ENCODE data around the gene LAMTOR3.

Gene LAMTOR3

GRCh38 chr4:99853999-99854398, 40.2 kb downstream of the LAMTOR3 start:
- no peak for FAIRE-seq
- no peak for TF ChIP-seq PAX5 (IDR thresholded peaks at IDR 0.05; ENCODE audit: insufficient read depth, low read length, severe bottlenecking)
- TF ChIP-seq POLR2AphosphoS5 (IDR thresholded peaks at IDR 0.05; ENCODE audit: low read depth, low read length): no peak
- TF ChIP-seq POLR2A (IDR thresholded peaks at IDR 0.05; ENCODE audit: low read depth, low read length): no peak
- DNase-seq (ENCODE audit: insufficient read length, low spot score): no peak

GRCh38 chr4:99853190-99853589, 41.0 kb downstream of the LAMTOR3 start:
- no peak for FAIRE-seq
- no peak for TF ChIP-seq POLR2A (IDR thresholded peaks at IDR 0.05; ENCODE audit: low read depth, low read length)
- TF ChIP-seq POU2F2 (IDR thresholded peaks at IDR 0.05; ENCODE audit: low read depth, low read length): no peak
- TF ChIP-seq POLR2AphosphoS5 (IDR thresholded peaks at IDR 0.05; ENCODE audit: low read depth, low read length): no peak
- TF ChIP-seq SPI1 (IDR thresholded peaks at IDR 0.05; ENCODE audit: low read depth, low read length): no peak
- TF ChIP-seq TAF1 (IDR thresholded peaks at IDR 0.05; ENCODE audit: low read depth, low read length): no peak
- TF ChIP-seq PAX5 (IDR thresholded peaks at IDR 0.05; ENCODE audit: insufficient read depth, low read length, severe bottlenecking): no peak

GRCh38 chr4:99852199-99852749, 42.0 kb downstream of the LAMTOR3 start:
- DNase-seq (ENCODE audit: insufficient read length, low spot score) (no peak), FAIRE-seq (peak; percentile 48)
- no peak; the same call in 1 of the 2 replicates for TF ChIP-seq POLR2AphosphoS5 (IDR thresholded peaks at IDR 0.05; ENCODE audit: low read depth, low read length)
- peak; percentile 47; the same call in 1 of the 2 replicates for TF ChIP-seq POU2F2 (IDR thresholded peaks at IDR 0.05; ENCODE audit: low read depth, low read length)

More at GRCh38 chr4:99853190-99853589, 41.0 kb downstream of the LAMTOR3 start:
- DNase-seq (ENCODE audit: insufficient read length, low spot score): no peak

GRCh38 chr4:99848591-99849001, 45.6 kb downstream of the LAMTOR3 start:
- DNase-seq (ENCODE audit: insufficient read length, low spot score): no peak
- peak; percentile 92 for FAIRE-seq
- 0 out of 2 replicates have a peak, but pooled peaks have one; percentile 20 for TF ChIP-seq POU2F2 (IDR thresholded peaks at IDR 0.05; ENCODE audit: low read depth, low read length)
- TF ChIP-seq SPI1 (IDR thresholded peaks at IDR 0.05; ENCODE audit: low read depth, low read length): no peak
- TF ChIP-seq POLR2AphosphoS5 (IDR thresholded peaks at IDR 0.05; ENCODE audit: low read depth, low read length): no peak
- TF ChIP-seq POLR2A (IDR thresholded peaks at IDR 0.05; ENCODE audit: low read depth, low read length): peak; percentile 40; the same call in 1 of the 2 replicates
- TF ChIP-seq PAX5 (IDR thresholded peaks at IDR 0.05; ENCODE audit: insufficient read depth, low read length, severe bottlenecking): no peak
- TF ChIP-seq TAF1 (IDR thresholded peaks at IDR 0.05; ENCODE audit: low read depth, low read length): 0 out of 2 replicates have a peak, but pooled peaks have one; percentile 33

- DNase-seq (ENCODE audit: insufficient read length, low spot score) (no peak), FAIRE-seq (peak; percentile 99)
- no peak for TF ChIP-seq TAF1 (IDR thresholded peaks at IDR 0.05; ENCODE audit: low read depth, low read length)
- 0 out of 2 replicates have a peak, but pooled peaks have one; percentile 33 for TF ChIP-seq POLR2A (IDR thresholded peaks at IDR 0.05; ENCODE audit: low read depth, low read length)
- TF ChIP-seq SPI1 (IDR thresholded peaks at IDR 0.05; ENCODE audit: low read depth, low read length): peak; percentile 98
- peak; percentile 35; the same call in 1 of the 2 replicates for TF ChIP-seq POU2F2 (IDR thresholded peaks at IDR 0.05; ENCODE audit: low read depth, low read length)
- peak; percentile 40; the same call in 1 of the 2 replicates for TF ChIP-seq POLR2AphosphoS5 (IDR thresholded peaks at IDR 0.05; ENCODE audit: low read depth, low read length)
- peak; percentile 71 for TF ChIP-seq PAX5 (IDR thresholded peaks at IDR 0.05; ENCODE audit: insufficient read depth, low read length, severe bottlenecking)
Measured at GRCh38 chr4:99847362-99847976, 46.8 kb downstream of the LAMTOR3 start.

GRCh38 chr4:99846891-99847290, 47.3 kb downstream of the LAMTOR3 start:
- no peak for FAIRE-seq
- no peak for DNase-seq (ENCODE audit: insufficient read length, low spot score)
- TF ChIP-seq PAX5 (IDR thresholded peaks at IDR 0.05; ENCODE audit: insufficient read depth, low read length, severe bottlenecking) (no peak), POLR2A (IDR thresholded peaks at IDR 0.05; ENCODE audit: low read depth, low read length) (no peak), TAF1 (IDR thresholded peaks at IDR 0.05; ENCODE audit: low read depth, low read length) (no peak), POLR2AphosphoS5 (IDR thresholded peaks at IDR 0.05; ENCODE audit: low read depth, low read length) (no peak)

- TF ChIP-seq PAX5 (IDR thresholded peaks at IDR 0.05; ENCODE audit: insufficient read depth, low read length, severe bottlenecking) (no peak), POU2F2 (IDR thresholded peaks at IDR 0.05; ENCODE audit: low read depth, low read length) (no peak), POLR2A (IDR thresholded peaks at IDR 0.05; ENCODE audit: low read depth, low read length) (no peak), TAF1 (IDR thresholded peaks at IDR 0.05; ENCODE audit: low read depth, low read length) (no peak), POLR2AphosphoS5 (IDR thresholded peaks at IDR 0.05; ENCODE audit: low read depth, low read length) (no peak), SPI1 (IDR thresholded peaks at IDR 0.05; ENCODE audit: low read depth, low read length) (no peak)
- DNase-seq (ENCODE audit: insufficient read length, low spot score) (no peak), FAIRE-seq (peak; percentile 51)
Measured at GRCh38 chr4:99845708-99846469, 48.3 kb downstream of the LAMTOR3 start.

GRCh38 chr4:99845179-99845578, 49.0 kb downstream of the LAMTOR3 start:
- DNase-seq (ENCODE audit: insufficient read length, low spot score) (no peak), FAIRE-seq (peak; percentile 13)
- no peak for TF ChIP-seq POLR2AphosphoS5 (IDR thresholded peaks at IDR 0.05; ENCODE audit: low read depth, low read length)
- TF ChIP-seq SPI1 (IDR thresholded peaks at IDR 0.05; ENCODE audit: low read depth, low read length): no peak
- no peak for TF ChIP-seq POU2F2 (IDR thresholded peaks at IDR 0.05; ENCODE audit: low read depth, low read length)
- TF ChIP-seq TAF1 (IDR thresholded peaks at IDR 0.05; ENCODE audit: low read depth, low read length): no peak
- no peak for TF ChIP-seq POLR2A (IDR thresholded peaks at IDR 0.05; ENCODE audit: low read depth, low read length)
- TF ChIP-seq PAX5 (IDR thresholded peaks at IDR 0.05; ENCODE audit: insufficient read depth, low read length, severe bottlenecking): no peak

GRCh38 chr4:99844048-99844447, 50.2 kb downstream of the LAMTOR3 start:
- FAIRE-seq: no peak

More at GRCh38 chr4:99844048-99844447, 50.2 kb downstream of the LAMTOR3 start:
- TF ChIP-seq PAX5 (IDR thresholded peaks at IDR 0.05; ENCODE audit: insufficient read depth, low read length, severe bottlenecking) (no peak), POU2F2 (IDR thresholded peaks at IDR 0.05; ENCODE audit: low read depth, low read length) (no peak), POLR2A (IDR thresholded peaks at IDR 0.05; ENCODE audit: low read depth, low read length) (no peak), TAF1 (IDR thresholded peaks at IDR 0.05; ENCODE audit: low read depth, low read length) (no peak), SPI1 (IDR thresholded peaks at IDR 0.05; ENCODE audit: low read depth, low read length) (no peak), POLR2AphosphoS5 (IDR thresholded peaks at IDR 0.05; ENCODE audit: low read depth, low read length) (no peak)
- no peak for DNase-seq (ENCODE audit: insufficient read length, low spot score)
